Measurements from ENCODE around the gene VIPAS39. TPM values are rescaled to one million over a fixed set of nuclear protein-coding genes. Genes with fewer than 3 reads are reported as not detected.

The VIPAS39 gene
- total and polyA plus RNA-seq, 9 of the 15 experiments (the other 6 are each of a cell fraction or from before 2014, with no cell fraction given), result 5.7 to 25.6 (median 9.9) TPM

- TF ChIP-seq NFATC3 (IDR thresholded peaks at IDR 0.05) (no peak), RBM25 (IDR thresholded peaks at IDR 0.05; ENCODE audit: low read depth, low read length, severe bottlenecking) (no peak), ZFP30 (CRISPR knock-in tag; IDR thresholded peaks at IDR 0.05; ENCODE audit: borderline replicate concordance) (no peak), SNAPC5 (CRISPR knock-in tag; IDR thresholded peaks at IDR 0.05) (no peak), ARID3A (IDR thresholded peaks at IDR 0.05; ENCODE audit: borderline replicate concordance, low read depth, low read length) (no peak), DPF2 (IDR thresholded peaks at IDR 0.05) (0 out of 2 replicates have a peak, but pooled peaks have one; percentile 47), TCF15 (CRISPR knock-in tag; IDR thresholded peaks at IDR 0.05) (no peak), GATAD2A (IDR thresholded peaks at IDR 0.05) (no peak), ARID1B (IDR thresholded peaks at IDR 0.05) (no peak), L3MBTL2 (IDR thresholded peaks at IDR 0.05) (peak; percentile 41; the same call in 1 of the 2 replicates), ATF2 (CRISPR knock-in tag; IDR thresholded peaks at IDR 0.05) (no peak), TCFL5 (CRISPR knock-in tag; conservative IDR thresholded peaks at IDR 0.05) (no peak), DEAF1 (CRISPR knock-in tag; IDR thresholded peaks at IDR 0.05) (no peak), IFI16 (CRISPR knock-in tag; IDR thresholded peaks at IDR 0.05) (no peak), CBFA2T3 (IDR thresholded peaks at IDR 0.05) (peak; percentile 61), ZNF318 (IDR thresholded peaks at IDR 0.05; ENCODE audit: borderline replicate concordance in 1 of 2, low read depth in 1 of 2) (no peak)
Measured at GRCh38 chr14:77409131-77409533, 48.3 kb downstream of the VIPAS39 start (continued).
